GM19328 (cell line): Measurements from ENCODE around the gene HIP1.
"Not testable (repeated sequence)": the region's sequence is repeated elsewhere in the genome, so short reads cannot be mapped to it uniquely, and the experiment has no call there.

Experiments
- ATAC-seq: cut with Tn5 transposase; IDR thresholded peaks from one replicate; pipeline ENCODE4 v1.9.1; 2021; ENCODE audit warnings: mild to moderate bottlenecking, moderate library complexity; ENCODE audit not compliant: unreplicated experiment

Gene HIP1

GRCh38 chr7:75687246-75688088, 51.3 kb downstream of the HIP1 start:
- ATAC-seq = no peak

GRCh38 chr7:75686551-75686950, 52.2 kb downstream of the HIP1 start:
- no peak for ATAC-seq

- ATAC-seq = not testable (repeated sequence)
Measured at GRCh38 chr7:75682052-75682451, 56.7 kb downstream of the HIP1 start.

GRCh38 chr7:75679060-75679459, 59.7 kb downstream of the HIP1 start:
- ATAC-seq = no peak

GRCh38 chr7:75669579-75669978, 69.2 kb downstream of the HIP1 start:
- no peak for ATAC-seq

GRCh38 chr7:75667938-75668337, 70.8 kb downstream of the HIP1 start:
- no peak for ATAC-seq

GRCh38 chr7:75663302-75663907, 75.3 kb downstream of the HIP1 start:
- ATAC-seq = peak; percentile 37

GRCh38 chr7:75662579-75663301, 76.0 kb downstream of the HIP1 start:
- ATAC-seq = peak; percentile 87

- no peak for ATAC-seq
Measured at GRCh38 chr7:75660566-75661215, 78.0 kb downstream of the HIP1 start.

GRCh38 chr7:75658802-75659201, 79.9 kb downstream of the HIP1 start:
- no peak for ATAC-seq

- ATAC-seq = no peak
Measured at GRCh38 chr7:75658369-75658768, 80.4 kb downstream of the HIP1 start.

- no peak for ATAC-seq
Measured at GRCh38 chr7:75657866-75658265, 80.9 kb downstream of the HIP1 start.

GRCh38 chr7:75656740-75657139, 82.0 kb downstream of the HIP1 start:
- no peak for ATAC-seq

- ATAC-seq = no peak
Measured at GRCh38 chr7:75655536-75655935, 83.2 kb downstream of the HIP1 start.

- no peak for ATAC-seq
Measured at GRCh38 chr7:75654855-75655254, 83.9 kb downstream of the HIP1 start.

GRCh38 chr7:75653651-75654050, 85.1 kb downstream of the HIP1 start:
- ATAC-seq = no peak

- no peak for ATAC-seq
Measured at GRCh38 chr7:75652788-75653187, 86.0 kb downstream of the HIP1 start.

GRCh38 chr7:75650681-75651080, 88.1 kb downstream of the HIP1 start:
- ATAC-seq = no peak

GRCh38 chr7:75650062-75650461, 88.7 kb downstream of the HIP1 start:
- no peak for ATAC-seq

- ATAC-seq = no peak
Measured at GRCh38 chr7:75649462-75649861, 89.3 kb downstream of the HIP1 start.

GRCh38 chr7:75647709-75648438, 90.9 kb downstream of the HIP1 start:
- no peak for ATAC-seq
